IPS-18c (cell line): Measurements from ENCODE around the gene HMSD.
"Not testable (repeated sequence)": the region's sequence is repeated elsewhere in the genome, so short reads cannot be mapped to it uniquely, and the experiment has no call there.

Source experiments
- H3K4me3 ChIP-seq: 2 replicates; pipeline ENCODE4 v1.7.0; 2013; ENCODE audit warnings: low read depth, mild to moderate bottlenecking, low read length, moderate library complexity; ENCODE audit not compliant: insufficient read depth
- H3K9me3 ChIP-seq: one replicate; pipeline ENCODE4 v1.6.1; 2013; ENCODE audit warnings: mild to moderate bottlenecking, low read length, moderate library complexity; ENCODE audit not compliant: control insufficient read depth, insufficient read depth

Gene HMSD, protein sequence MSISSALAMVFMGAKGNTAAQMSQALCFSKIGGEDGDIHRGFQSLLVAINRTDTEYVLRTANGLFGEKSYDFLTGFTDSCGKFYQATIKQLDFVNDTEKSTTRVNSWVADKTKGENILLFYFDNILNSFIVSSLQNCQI

GRCh38 chr18:63949068-63949737 lies at the start of gene HMSD:
Gene HMSD, plus strand, starts transcription at chr18:63949301. Its CDS starts 4,155 bp downstream, at chr18:63953456.
- Histone ChIP-seq H3K9me3 (no peaks in the 10 kb centered on the region), H3K4me3 (peak within 1 kb of the TSS; percentile 43)

GRCh38 chr18:63903851-63904570 lies 45.1 kb upstream of the HMSD start:
- no peaks in the 10 kb centered on the region for H3K9me3 ChIP-seq
- H3K4me3 ChIP-seq: no peak overlapping the region

DNA sequence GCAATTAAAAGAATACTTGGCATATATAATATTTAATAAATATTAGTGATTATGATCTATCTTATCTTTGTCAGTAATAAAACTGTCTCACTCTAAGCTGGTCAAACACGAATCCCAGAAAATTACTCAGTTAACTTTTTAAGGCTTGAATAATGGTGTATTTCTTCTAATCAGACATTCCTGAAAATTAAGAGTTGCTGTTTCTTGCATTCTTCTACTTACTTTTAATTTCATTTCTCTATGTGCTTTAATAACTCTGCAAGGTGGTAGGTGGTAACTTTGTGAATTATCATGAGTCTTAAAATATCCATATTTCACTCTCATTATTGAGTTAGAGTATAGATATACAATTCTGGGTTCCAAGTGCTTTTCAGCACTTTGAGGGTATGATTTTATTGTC lies 44.4 kb upstream of the HMSD start:
- Histone ChIP-seq H3K4me3 (no peak overlapping the region), H3K9me3 (no peaks in the 10 kb centered on the region)

DNA sequence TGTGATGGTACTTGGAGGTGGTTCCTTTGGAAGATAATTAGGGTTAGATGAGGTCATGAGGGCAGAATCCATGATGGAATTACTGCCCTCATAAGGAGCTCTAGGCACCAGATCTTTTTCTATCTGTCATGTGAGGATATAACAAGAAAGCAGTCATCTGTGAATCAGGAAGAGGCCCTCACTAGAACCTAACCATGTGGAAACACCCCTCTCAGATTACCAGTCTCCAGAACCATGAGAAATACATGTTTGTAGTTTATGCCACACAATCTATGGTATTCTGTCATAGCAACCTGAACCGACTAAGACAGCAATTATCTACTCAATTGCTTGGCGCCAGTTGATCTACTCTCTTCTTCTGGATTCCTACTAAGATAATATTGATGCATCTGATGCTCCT lies 43.7 kb upstream of the HMSD start:
- H3K4me3 ChIP-seq: no peak overlapping the region
- no peaks in the 10 kb centered on the region for H3K9me3 ChIP-seq

- no peak overlapping the region for H3K4me3 ChIP-seq
Observed at GRCh38 chr18:63906056-63906455, 43.0 kb upstream of the HMSD start.

GRCh38 chr18:63907664-63908063 lies 41.4 kb upstream of the HMSD start, which contains the start of gene SERPINB10:
Gene SERPINB10, plus strand, starts transcription at chr18:63907958. Its CDS starts 7,553 bp downstream, at chr18:63915511.
- Histone ChIP-seq H3K9me3 (no peaks in the 10 kb centered on the region), H3K4me3 (no peak within 1 kb of the TSS)

More at GRCh38 chr18:63906056-63906455, 43.0 kb upstream of the HMSD start:
- no peaks in the 10 kb centered on the region for H3K9me3 ChIP-seq

DNA sequence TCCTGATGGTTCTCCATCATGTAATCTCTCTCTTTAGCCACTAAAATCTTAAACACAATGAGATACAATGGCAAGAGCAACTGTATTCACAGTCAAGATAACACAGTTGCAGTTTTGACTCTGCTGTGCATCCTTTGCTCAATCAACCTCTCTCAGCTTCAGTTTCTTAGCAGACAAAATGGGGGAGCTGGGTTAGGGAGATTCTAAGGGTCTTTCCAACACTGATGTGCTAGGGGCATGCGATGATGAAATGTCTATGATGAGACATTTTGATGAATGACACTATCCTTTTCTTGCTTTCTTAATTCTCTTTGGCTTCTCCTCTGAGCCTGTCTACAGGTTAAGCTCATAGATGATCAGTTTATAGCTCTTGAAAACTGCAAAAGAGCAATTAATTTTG lies 40.2 kb upstream of the HMSD start:
- no peaks in the 10 kb centered on the region for H3K9me3 ChIP-seq
- no peak overlapping the region for H3K4me3 ChIP-seq

GRCh38 chr18:63909870-63910269 lies 39.2 kb upstream of the HMSD start:
- H3K4me3 ChIP-seq: no peak overlapping the region

GRCh38 chr18:63917817-63918216 lies 31.3 kb upstream of the HMSD start:
- no peak overlapping the region for H3K4me3 ChIP-seq

More at GRCh38 chr18:63909870-63910269, 39.2 kb upstream of the HMSD start:
- H3K9me3 ChIP-seq: no peaks in the 10 kb centered on the region

GRCh38 chr18:63922049-63922448 lies 27.1 kb upstream of the HMSD start:
- Histone ChIP-seq H3K4me3 (no peak overlapping the region), H3K9me3 (no peaks in the 10 kb centered on the region)

More at GRCh38 chr18:63917817-63918216, 31.3 kb upstream of the HMSD start:
- no peaks in the 10 kb centered on the region for H3K9me3 ChIP-seq

- no peaks in the 10 kb centered on the region for H3K9me3 ChIP-seq
- no peak overlapping the region for H3K4me3 ChIP-seq
Observed at GRCh38 chr18:63924551-63924950, 24.6 kb upstream of the HMSD start.

DNA sequence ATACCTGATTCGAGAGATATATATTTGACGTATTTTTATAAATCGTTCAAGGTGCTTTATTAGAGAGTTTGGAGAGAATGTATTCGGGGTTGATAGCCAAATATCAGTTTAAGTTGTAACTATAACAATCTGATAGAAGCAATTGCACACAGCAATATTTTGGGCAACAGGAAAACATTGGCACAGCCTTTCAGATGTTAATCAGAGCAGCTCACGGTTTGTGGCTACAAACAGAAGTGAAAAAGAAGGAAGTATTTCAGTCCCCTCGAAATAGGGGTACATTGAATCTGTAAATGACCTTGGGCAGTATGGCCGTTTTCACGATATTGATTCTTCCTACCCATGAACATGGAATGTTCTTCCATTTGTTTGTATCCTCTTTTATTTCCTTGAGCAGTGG lies 20.8 kb upstream of the HMSD start:
- H3K4me3 ChIP-seq: no peak overlapping the region
- H3K9me3 ChIP-seq: no peaks in the 10 kb centered on the region

GRCh38 chr18:63929369-63929768 lies 19.7 kb upstream of the HMSD start:
- H3K4me3 ChIP-seq, H3K9me3 ChIP-seq: not testable (repeated sequence)

GRCh38 chr18:63930773-63931354 lies 18.2 kb upstream of the HMSD start:
- no peak overlapping the region for H3K4me3 ChIP-seq
- no peaks in the 10 kb centered on the region for H3K9me3 ChIP-seq

- Histone ChIP-seq H3K4me3 (peak overlapping the region; percentile 40), H3K9me3 (no peaks in the 10 kb centered on the region)
Observed at GRCh38 chr18:63936156-63936931, 12.8 kb upstream of the HMSD start.

- no peaks in the 10 kb centered on the region for H3K9me3 ChIP-seq
- H3K4me3 ChIP-seq: peak overlapping the region; percentile 40
Observed at GRCh38 chr18:63936932-63937393, 12.1 kb upstream of the HMSD start.

- Histone ChIP-seq H3K9me3 (no peaks in the 10 kb centered on the region), H3K4me3 (no peak overlapping the region)
Observed at GRCh38 chr18:63940008-63940407, 9.1 kb upstream of the HMSD start.
